ENCODE data around the gene KAZN.
"Not testable (repeated sequence)": the region's sequence is repeated elsewhere in the genome, so short reads cannot be mapped to it uniquely, and the experiment has no call there.

Gene KAZN

DNA sequence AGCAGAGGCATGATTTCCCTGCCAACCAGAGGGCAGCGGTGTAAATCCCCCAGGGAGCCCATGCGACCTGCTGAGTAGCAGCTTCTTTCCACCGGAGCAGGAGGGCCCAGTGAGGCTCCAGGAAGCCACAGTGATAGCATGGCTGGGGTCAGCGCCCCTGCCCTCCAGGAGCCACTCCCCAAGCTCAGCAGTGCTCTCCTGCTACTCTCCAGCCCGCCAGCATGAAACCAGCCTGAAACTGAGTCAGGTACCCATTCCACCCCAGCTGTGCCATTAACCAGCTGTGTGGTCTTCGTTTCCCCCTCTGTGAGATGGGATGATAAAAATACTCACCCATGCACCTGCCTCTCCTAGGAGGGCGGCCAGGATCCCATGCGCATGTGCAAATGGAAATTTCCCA, 431.3 kb downstream of the KAZN start:
- no peaks in the 10 kb centered on the region for H3K9me3 Mint-ChIP-seq
- no peaks in the 10 kb centered on the region for H3K36me3 Mint-ChIP-seq (ENCODE audit: insufficient read depth)
- ATAC-seq (replicated peaks) (no peak), DNase-seq (no peak)
- H3K27ac Mint-ChIP-seq: no peak overlapping the region
- H3K27me3 Mint-ChIP-seq: peaks cover 23 to 36% of the 10 kb centered on the region in 2 donors
- H3K4me1 Mint-ChIP-seq (ENCODE audit: low read depth in 2 of 2): peaks cover 0 to 7% of the 10 kb centered on the region in 2 donors
- H3K4me3 Mint-ChIP-seq: no peak overlapping the region

DNA sequence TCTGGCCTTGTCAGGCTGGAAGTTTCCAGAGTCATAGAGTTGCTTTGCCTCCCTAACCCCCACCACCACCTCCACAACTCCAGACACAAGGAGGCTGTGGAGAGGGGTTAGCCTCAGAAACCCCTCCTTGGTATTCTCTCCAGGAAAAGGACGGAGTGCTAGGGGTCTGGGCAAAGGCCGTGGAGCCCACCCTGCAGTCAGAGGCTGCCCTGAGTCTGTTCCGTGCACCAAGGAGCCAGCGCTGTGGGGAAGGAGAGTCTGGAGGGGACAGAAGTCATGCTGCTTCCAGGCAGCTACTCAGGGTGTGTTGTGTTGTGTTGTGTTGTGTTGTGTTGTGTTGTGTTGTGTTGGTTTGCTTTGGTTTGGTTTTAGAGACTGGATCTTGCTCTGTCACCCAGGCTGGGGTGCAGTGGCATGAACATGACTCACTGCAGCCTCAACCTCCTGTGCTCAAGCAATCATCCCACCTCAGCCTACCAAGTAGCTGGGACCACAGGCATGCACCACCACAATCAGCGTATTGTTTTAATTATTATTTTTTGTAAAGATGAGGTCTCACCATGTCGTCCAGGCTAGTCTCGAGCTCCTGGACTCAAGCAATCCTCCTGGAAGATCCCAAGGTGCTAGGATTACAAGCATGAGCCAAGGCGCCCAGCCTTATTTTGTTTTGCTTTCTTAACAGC, 432.9 kb downstream of the KAZN start:
- no peaks in the 10 kb centered on the region for H3K9me3 Mint-ChIP-seq
- H3K36me3 Mint-ChIP-seq (ENCODE audit: insufficient read depth): no peaks in the 10 kb centered on the region
- ATAC-seq (replicated peaks) (no peak), DNase-seq (no peak)
- peaks cover 23 to 28% of the 10 kb centered on the region in 2 donors for H3K27me3 Mint-ChIP-seq
- H3K4me1 Mint-ChIP-seq (ENCODE audit: low read depth in 2 of 2): peaks cover 0 to 7% of the 10 kb centered on the region in 2 donors
- no peak overlapping the region for H3K27ac Mint-ChIP-seq
- H3K4me3 Mint-ChIP-seq: no peak overlapping the region

DNA sequence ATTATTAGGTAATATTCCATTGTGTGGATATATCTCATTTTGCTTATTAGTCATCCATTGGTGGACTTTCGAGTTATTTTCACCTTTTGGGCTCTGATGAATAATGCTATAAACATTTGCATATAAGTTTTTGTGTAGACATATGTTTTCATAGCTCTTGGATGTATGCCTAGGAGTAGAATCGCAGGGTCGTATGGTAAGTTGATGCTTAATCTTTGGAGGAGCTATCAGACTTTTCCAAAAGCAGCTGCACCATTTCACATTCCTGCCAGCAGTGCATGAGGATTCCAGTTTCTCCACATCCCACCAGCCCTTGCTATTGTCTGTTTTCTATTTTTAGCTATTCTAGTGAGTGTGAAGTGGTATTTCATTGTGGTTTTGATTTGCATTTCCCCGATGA, 434.8 kb downstream of the KAZN start:
- ATAC-seq (replicated peaks) (no peak), DNase-seq (no peak)
- no peak overlapping the region for H3K27ac Mint-ChIP-seq
- no peaks in the 10 kb centered on the region for H3K36me3 Mint-ChIP-seq (ENCODE audit: insufficient read depth)
- H3K4me3 Mint-ChIP-seq: no peak overlapping the region
- H3K4me1 Mint-ChIP-seq (ENCODE audit: low read depth in 2 of 2): peaks cover 0 to 7% of the 10 kb centered on the region in 2 donors
- H3K27me3 Mint-ChIP-seq: peaks cover 21 to 26% of the 10 kb centered on the region in 2 donors
- no peaks in the 10 kb centered on the region for H3K9me3 Mint-ChIP-seq

DNA sequence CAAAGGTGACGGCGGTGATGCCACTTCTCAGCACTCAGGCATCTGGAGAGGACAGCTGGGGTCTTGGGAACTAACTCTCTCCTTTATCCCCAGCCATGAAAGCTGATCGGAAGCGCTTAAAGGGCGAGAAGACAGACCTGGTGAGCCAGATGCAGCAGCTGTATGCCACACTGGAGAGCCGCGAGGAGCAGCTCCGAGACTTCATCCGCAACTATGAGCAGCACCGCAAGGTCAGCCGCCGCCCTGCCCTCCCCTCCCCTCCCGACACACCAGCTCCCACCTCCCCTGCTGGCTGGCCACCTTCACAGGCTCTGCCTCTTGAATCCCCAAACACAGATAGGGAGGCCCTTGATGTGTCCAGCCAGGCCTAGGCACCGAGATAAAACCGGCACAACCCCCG, 436.2 kb downstream of the KAZN start:
- no peak overlapping the region for H3K27ac Mint-ChIP-seq

DNA sequence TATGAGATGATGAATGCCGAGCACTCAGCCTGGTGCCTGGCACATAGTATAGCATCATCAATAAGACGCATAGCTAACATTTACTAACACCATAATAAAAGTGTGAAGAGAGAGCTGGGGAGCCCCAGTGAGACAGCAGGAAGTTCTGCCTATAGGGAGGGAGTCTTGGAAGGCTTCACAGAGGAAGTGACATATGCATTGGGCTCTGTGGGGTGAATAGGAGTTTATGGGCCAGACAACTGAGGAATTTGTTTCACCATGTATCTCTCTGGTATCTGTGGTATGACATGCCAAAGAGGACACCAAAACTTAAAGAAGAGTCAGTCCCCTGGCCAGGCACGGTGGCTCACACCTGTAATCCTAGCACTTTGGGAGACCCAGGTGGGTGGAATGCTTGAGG, 436.8 kb downstream of the KAZN start:
- ATAC-seq (replicated peaks) (no peak), DNase-seq (no peak)
- no peaks in the 10 kb centered on the region for H3K36me3 Mint-ChIP-seq (ENCODE audit: insufficient read depth)
- H3K4me3 Mint-ChIP-seq: no peak overlapping the region
- H3K4me1 Mint-ChIP-seq (ENCODE audit: low read depth in 2 of 2): peaks cover 0 to 7% of the 10 kb centered on the region in 2 donors
- no peak overlapping the region for H3K27ac Mint-ChIP-seq
- H3K9me3 Mint-ChIP-seq: no peaks in the 10 kb centered on the region
- H3K27me3 Mint-ChIP-seq: peaks cover 9 to 16% of the 10 kb centered on the region in 2 donors

More for the DNA sequence above, 436.2 kb downstream of the KAZN start:
- Mint-ChIP-seq H3K4me3 (no peak overlapping the region), H3K36me3 (ENCODE audit: insufficient read depth) (no peaks in the 10 kb centered on the region), H3K4me1 (ENCODE audit: low read depth in 2 of 2) (peaks cover 0 to 7% of the 10 kb centered on the region in 2 donors), H3K27me3 (peaks cover 12 to 16% of the 10 kb centered on the region in 2 donors), H3K9me3 (no peaks in the 10 kb centered on the region)
- ATAC-seq (replicated peaks) (no peak), DNase-seq (no peak)

DNA sequence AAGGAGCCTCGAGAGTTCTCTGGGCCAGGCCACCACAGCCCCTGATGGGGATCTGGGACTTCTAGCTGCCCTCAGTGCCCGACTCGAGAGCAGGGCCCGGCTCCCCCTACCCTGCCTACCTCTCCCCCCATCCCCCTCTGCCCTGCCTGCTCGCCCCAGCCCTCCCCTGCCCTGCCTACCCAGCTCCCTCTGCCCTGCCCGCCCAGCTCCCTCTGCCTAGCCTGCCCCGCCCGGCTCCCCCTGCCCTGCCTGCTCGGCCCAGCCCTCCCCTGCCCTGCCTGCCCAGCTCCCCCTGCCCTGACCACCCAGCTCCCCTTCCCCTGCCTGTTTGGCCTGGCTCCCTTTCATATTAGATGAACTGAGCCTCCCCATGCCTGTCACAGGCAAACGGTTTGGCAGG, 437.6 kb downstream of the KAZN start:
- ATAC-seq (replicated peaks): no peak

DNA sequence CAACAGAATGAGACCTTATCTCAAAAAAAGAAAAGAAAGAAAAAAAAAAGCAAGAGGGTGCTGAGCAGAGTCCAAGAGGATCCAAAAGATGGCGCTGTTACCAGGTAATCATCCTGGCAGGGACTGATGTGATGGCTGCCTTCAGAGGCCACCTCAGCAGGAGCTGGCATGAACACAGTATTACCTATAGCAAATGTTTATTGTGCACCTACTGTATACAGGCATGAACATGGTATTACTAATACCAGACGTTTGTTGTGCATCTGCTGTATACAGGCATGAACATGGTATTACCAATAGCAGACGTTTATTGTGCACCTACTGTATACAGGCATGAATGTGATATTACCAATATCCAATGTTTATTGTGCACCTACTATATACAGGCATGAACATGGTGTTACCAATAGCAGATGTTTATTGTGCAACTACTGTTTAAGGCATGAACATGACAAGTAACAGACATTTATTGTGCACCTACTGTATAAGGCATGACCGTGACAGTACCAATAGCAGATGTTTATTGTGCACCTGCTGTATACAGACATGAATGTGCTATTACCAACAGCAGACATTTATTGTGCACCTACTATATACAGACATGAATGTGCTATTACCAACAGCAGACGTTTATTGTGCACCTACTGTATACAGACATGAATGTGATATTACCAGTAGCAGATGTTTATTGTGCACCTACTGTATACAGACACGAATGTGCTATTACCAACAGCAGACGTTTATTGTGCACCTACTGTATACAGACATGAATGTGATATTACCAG, 439.9 kb downstream of the KAZN start:
- DNase-seq (no peak), ATAC-seq (replicated peaks) (no peak)
- no peaks in the 10 kb centered on the region for H3K9me3 Mint-ChIP-seq

More for the DNA sequence above, 437.6 kb downstream of the KAZN start:
- peaks cover 0 to 7% of the 10 kb centered on the region in 2 donors for H3K4me1 Mint-ChIP-seq (ENCODE audit: low read depth in 2 of 2)
- H3K36me3 Mint-ChIP-seq (ENCODE audit: insufficient read depth): no peaks in the 10 kb centered on the region
- H3K4me3 Mint-ChIP-seq: no peak overlapping the region
- no peak for DNase-seq
- H3K27ac Mint-ChIP-seq: no peak overlapping the region
- H3K27me3 Mint-ChIP-seq: peaks cover 9 to 15% of the 10 kb centered on the region in 2 donors
- H3K9me3 Mint-ChIP-seq: no peaks in the 10 kb centered on the region

DNA sequence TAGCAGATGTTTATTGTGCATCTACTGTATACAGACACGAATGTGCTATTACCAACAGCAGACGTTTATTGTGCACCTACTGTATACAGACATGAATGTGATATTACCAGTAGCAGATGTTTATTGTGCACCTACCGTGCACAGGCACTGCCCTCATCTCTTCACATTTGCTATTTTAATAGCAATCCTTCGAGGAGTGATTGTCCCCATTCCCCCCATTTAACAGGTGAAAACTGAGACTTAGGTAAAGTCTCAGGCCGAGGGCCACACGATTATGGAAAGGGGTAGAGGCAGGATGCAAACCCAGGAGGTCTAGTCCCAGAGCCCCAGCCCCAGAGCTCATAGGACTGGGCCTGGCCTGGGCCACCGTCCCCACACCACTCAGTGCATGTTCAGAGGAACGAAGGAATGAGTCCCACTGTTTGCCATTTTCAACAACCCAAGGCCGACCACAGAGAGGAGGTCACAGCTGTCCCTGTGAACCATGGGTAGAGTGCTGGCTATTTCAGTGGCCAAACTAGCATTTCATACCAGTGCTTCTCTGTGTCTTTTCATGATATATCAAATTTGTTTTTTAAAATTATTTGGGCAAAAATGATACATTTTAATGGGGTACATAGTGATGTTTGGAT, 440.6 kb downstream of the KAZN start:
- Mint-ChIP-seq H3K27me3 (peaks cover 2 to 16% of the 10 kb centered on the region in 2 donors), H3K9me3 (no peaks in the 10 kb centered on the region), H3K4me1 (ENCODE audit: low read depth in 2 of 2) (peaks cover 0 to under 1% of the 10 kb centered on the region in 2 donors), H3K27ac (no peak overlapping the region), H3K4me3 (no peak overlapping the region), H3K36me3 (ENCODE audit: insufficient read depth) (no peaks in the 10 kb centered on the region)
- ATAC-seq (replicated peaks) (no peak), DNase-seq (no peak)

More for the DNA sequence above, 439.9 kb downstream of the KAZN start:
- H3K4me3 Mint-ChIP-seq: no peak overlapping the region
- H3K27ac Mint-ChIP-seq: no peak overlapping the region
- peaks cover 10 to 22% of the 10 kb centered on the region in 2 donors for H3K27me3 Mint-ChIP-seq
- H3K36me3 Mint-ChIP-seq (ENCODE audit: insufficient read depth): no peaks in the 10 kb centered on the region
- peaks cover 0 to 7% of the 10 kb centered on the region in 2 donors for H3K4me1 Mint-ChIP-seq (ENCODE audit: low read depth in 2 of 2)

DNA sequence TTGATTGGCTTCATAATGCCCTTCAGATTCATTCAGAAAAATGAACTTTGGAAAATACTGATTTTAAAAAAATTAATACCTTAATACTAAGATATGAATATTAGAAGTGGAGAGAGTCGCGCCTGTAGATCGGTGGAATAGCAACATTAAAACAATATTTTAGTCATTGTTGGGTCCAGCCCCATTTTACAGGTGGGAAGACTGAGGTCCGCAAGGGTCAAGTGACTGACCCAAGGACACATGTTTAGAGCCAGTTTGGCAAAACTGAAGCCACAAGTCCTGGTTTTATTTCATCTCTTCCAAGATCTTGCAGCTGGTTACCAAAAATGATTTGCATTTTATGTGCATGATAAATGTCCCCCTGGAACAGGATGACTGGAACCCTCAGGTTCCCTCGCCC, 441.4 kb downstream of the KAZN start:
- Mint-ChIP-seq H3K27ac (no peak overlapping the region), H3K4me1 (ENCODE audit: low read depth in 2 of 2) (no peaks in the 10 kb centered on the region), H3K27me3 (peaks cover 0 to 13% of the 10 kb centered on the region in 2 donors), H3K4me3 (no peak overlapping the region), H3K36me3 (ENCODE audit: insufficient read depth) (no peaks in the 10 kb centered on the region), H3K9me3 (no peaks in the 10 kb centered on the region)
- ATAC-seq (replicated peaks) (no peak), DNase-seq (no peak)

DNA sequence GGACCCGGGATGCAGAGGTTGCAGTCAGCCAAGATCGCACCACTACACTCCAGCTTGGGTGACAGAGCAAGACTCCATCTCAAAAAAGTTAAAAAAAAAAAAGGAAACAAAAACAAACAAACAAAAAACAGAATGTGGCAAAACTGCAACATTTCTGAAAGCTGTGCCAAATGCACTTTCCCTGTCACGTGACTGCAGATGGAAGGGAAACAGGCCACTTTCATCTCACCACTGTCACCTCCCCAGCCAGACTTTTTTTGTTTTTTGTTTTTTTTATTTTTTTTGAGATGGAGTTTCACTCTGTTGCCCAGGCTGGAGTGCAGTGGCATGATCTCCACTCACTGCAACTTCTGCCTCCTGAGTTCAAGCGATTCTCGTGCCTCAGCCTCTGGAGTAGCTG, 442.2 kb downstream of the KAZN start:
- DNase-seq; H3K4me3 Mint-ChIP-seq; H3K36me3 Mint-ChIP-seq (ENCODE audit: insufficient read depth); H3K27ac Mint-ChIP-seq; ATAC-seq (replicated peaks); H3K4me1 Mint-ChIP-seq (ENCODE audit: low read depth in 2 of 2); H3K9me3 Mint-ChIP-seq: not testable (repeated sequence)
- peaks cover 5 to 13% of the 10 kb centered on the region in 2 donors for H3K27me3 Mint-ChIP-seq

DNA sequence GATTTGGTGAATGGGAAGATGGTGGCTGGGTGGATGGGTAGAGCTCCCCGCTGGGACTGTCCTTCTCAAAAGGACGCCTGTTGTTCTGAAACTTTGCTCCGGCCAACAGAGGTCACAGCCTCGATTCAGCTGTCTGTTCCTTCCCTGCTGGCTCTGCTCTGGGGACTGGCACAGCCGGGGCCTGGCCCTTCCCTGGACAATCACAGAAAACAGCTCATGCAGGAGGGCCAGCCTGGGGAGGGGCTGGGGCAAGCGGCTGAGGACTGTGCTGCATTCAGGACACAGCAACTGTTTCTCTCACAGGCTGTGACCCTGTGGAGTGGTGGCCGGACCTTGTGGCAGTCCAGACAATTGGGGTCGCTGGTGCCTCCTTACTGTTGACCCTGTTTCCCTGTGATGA, 444.4 kb downstream of the KAZN start:
- no peak for ATAC-seq (replicated peaks)
- no peak overlapping the region for H3K4me3 Mint-ChIP-seq
- H3K27me3 Mint-ChIP-seq: peaks cover 5 to 13% of the 10 kb centered on the region in 2 donors
- no peak for DNase-seq
- no peaks in the 10 kb centered on the region for H3K4me1 Mint-ChIP-seq (ENCODE audit: low read depth in 2 of 2)
- no peaks in the 10 kb centered on the region for H3K36me3 Mint-ChIP-seq (ENCODE audit: insufficient read depth)
- H3K9me3 Mint-ChIP-seq: no peaks in the 10 kb centered on the region
- no peak overlapping the region for H3K27ac Mint-ChIP-seq

DNA sequence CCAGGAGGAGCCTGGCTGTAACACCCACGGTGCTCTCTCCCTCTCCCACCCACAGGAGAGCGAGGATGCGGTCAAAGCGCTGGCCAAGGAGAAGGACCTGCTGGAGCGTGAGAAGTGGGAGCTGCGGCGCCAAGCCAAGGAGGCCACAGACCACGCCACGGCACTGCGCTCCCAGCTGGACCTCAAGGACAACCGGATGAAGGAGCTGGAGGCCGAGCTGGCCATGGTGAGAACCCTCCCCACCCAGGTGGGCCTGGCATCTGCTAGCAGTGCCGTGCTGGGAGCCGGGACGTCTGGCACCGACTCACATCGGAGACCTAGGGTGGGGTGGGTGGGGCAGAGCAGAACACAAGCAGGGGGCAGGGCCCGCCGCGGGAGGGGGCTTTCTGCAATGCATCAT, 445.4 kb downstream of the KAZN start:
- no peaks in the 10 kb centered on the region for H3K4me1 Mint-ChIP-seq (ENCODE audit: low read depth in 2 of 2)
- H3K9me3 Mint-ChIP-seq: no peaks in the 10 kb centered on the region
- DNase-seq: no peak

DNA sequence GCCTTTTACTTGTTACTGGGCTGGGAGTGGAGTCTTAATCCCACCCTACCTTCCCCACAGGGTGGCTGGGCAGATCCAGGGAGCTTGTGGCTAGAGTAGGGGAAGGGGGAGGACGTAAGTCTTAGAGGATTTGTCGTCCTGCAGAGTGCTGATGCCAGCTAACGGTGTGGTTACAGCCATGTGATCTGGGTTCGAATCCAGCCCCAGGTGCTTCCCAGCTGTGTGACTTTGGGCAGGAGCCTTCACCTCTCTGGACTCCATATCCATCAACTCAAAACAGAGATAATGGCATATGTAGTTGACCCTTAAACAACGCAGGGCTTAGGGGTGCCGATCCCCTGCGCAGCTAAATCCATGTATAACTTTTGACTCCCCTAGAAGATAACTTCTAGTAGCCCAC, 446.6 kb downstream of the KAZN start:
- Mint-ChIP-seq H3K27ac (no peak overlapping the region), H3K4me1 (ENCODE audit: low read depth in 2 of 2) (no peaks in the 10 kb centered on the region), H3K27me3 (peaks cover 5 to 13% of the 10 kb centered on the region in 2 donors), H3K36me3 (ENCODE audit: insufficient read depth) (no peaks in the 10 kb centered on the region), H3K9me3 (no peaks in the 10 kb centered on the region), H3K4me3 (no peak overlapping the region)
- ATAC-seq (replicated peaks): no peak
- no peak for DNase-seq

More for the DNA sequence above, 445.4 kb downstream of the KAZN start:
- Mint-ChIP-seq H3K27ac (no peak overlapping the region), H3K27me3 (peaks cover 5 to 13% of the 10 kb centered on the region in 2 donors), H3K4me3 (no peak overlapping the region), H3K36me3 (ENCODE audit: insufficient read depth) (no peaks in the 10 kb centered on the region)
- no peak for ATAC-seq (replicated peaks)

Measured in effector memory CD8-positive, alpha-beta T cell (primary cell).